DOHH2 (cell line): ENCODE measurements around the gene COL8A2.

Experiments
- H3F3A ChIP-seq: fragments of 200-600 bp; sonication (generic), shearing (Covaris generic); 2 replicates; pipeline ENCODE4 v1.6.0; 2016; ENCODE audit warnings: antibody characterized with exemption, mild to moderate bottlenecking; ENCODE audit not compliant: control insufficient read depth, insufficient read depth
- H3K27ac ChIP-seq: fragments of 200-600 bp; sonication (generic); 2 replicates; pipeline ENCODE4 v1.5.1; 2014; ENCODE audit warnings: low read depth, mild to moderate bottlenecking, low read length, moderate library complexity
- H3K27me3 ChIP-seq: fragments of 200-600 bp; sonication (generic); 2 replicates; pipeline ENCODE4 v1.6.1; 2014; ENCODE audit warnings: mild to moderate bottlenecking, low read length, mixed read lengths; ENCODE audit not compliant: control insufficient read depth
- H3K36me3 ChIP-seq: fragments of 200-600 bp; sonication (generic); 2 replicates; pipeline ENCODE4 v1.6.1; 2014; ENCODE audit warnings: mild to moderate bottlenecking, low read length, moderate library complexity, mixed read lengths; ENCODE audit not compliant: control insufficient read depth
- H3K4me1 ChIP-seq: fragments of 200-600 bp; sonication (generic); 2 replicates; pipeline ENCODE4 v1.6.1; 2014; ENCODE audit warnings: mild to moderate bottlenecking, low read length, mixed read lengths; ENCODE audit not compliant: control insufficient read depth
- H3K4me2 ChIP-seq: fragments of 200-600 bp; sonication (generic); 2 replicates; pipeline ENCODE4 v1.6.0; 2014; ENCODE audit warnings: mild to moderate bottlenecking, low read length, moderate library complexity
- H3K4me3 ChIP-seq: fragments of 200-600 bp; sonication (generic); 2 replicates; pipeline ENCODE4 v1.5.1; 2014; ENCODE audit warnings: mild to moderate bottlenecking, low read length, mixed read lengths
- H3K79me2 ChIP-seq: fragments of 200-600 bp; sonication (generic); 2 replicates; pipeline ENCODE4 v1.6.1; 2014; ENCODE audit warnings: mild to moderate bottlenecking, low read length, mixed read lengths; ENCODE audit not compliant: control insufficient read depth
- H3K9me2 ChIP-seq: fragments of 200-600 bp; sonication (generic); replicated peaks from 2 replicates; pipeline ENCODE4 v1.6.1; 2014; ENCODE audit warnings: mild to moderate bottlenecking, low read length, mixed read lengths; ENCODE audit not compliant: control insufficient read depth
- H3K9me3 ChIP-seq: fragments of 200-600 bp; sonication (generic); 2 replicates; pipeline ENCODE4 v1.6.1; 2014; ENCODE audit warnings: antibody characterized with exemption, low read length, mixed read lengths; ENCODE audit not compliant: control insufficient read depth, insufficient read depth
- H4K20me1 ChIP-seq: fragments of 200-600 bp; sonication (generic); 2 replicates; pipeline ENCODE4 v1.6.0; 2014; ENCODE audit warnings: low read depth, mild to moderate bottlenecking, antibody characterized with exemption, low read length, moderate library complexity; ENCODE audit not compliant: control insufficient read depth, insufficient read depth
- CTCF ChIP-seq: fragments of 200-600 bp; sonication (generic); IDR thresholded peaks from one replicate; pipeline ENCODE4 v1.5.1; 2014; ENCODE audit warnings: antibody characterized with exemption, mild to moderate bottlenecking, low read depth, low read length; ENCODE audit not compliant: poor library complexity, severe bottlenecking
- EZH2phosphoT487 ChIP-seq: fragments of 200-600 bp; sonication (generic); IDR thresholded peaks from 2 replicates; pipeline ENCODE4 v1.6.1; 2017; ENCODE audit warnings: borderline replicate concordance, mild to moderate bottlenecking, antibody characterized with exemption, low read length, moderate library complexity, mixed read lengths

Gene COL8A2

DNA sequence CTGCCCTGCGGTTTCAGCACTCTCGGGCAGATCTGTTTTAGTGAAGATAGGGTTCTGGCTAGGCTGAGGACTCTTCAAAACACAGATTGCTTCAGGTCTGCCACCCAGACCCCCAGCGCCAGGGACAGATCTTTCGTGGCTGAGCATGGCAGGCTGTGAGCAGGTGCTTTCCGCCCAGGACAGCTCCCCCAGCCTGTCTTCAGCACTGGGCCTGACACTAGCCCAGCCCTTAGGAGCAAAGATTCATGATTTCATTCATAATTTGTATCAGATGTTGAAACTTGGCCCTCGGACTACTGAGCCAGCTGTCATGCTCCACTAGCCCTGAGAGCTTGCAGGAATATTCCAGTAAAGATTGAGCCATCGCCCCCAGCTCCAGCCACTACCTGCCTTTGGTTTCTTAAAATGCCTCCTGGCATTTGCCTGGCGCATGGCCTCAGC, 30.4 kb downstream of the COL8A2 start:
- Histone ChIP-seq H3F3A (peaks cover 11% of the 10 kb centered on the region), H3K79me2 (peaks cover 17% of the 10 kb centered on the region), H3K27ac (no peak overlapping the region), H3K9me3 (no peaks in the 10 kb centered on the region), H3K4me1 (peaks cover 8% of the 10 kb centered on the region), H3K4me3 (no peak overlapping the region), H4K20me1 (no peaks in the 10 kb centered on the region), H3K27me3 (no peaks in the 10 kb centered on the region), H3K36me3 (peaks cover 56% of the 10 kb centered on the region), H3K9me2 (no peaks in the 10 kb centered on the region), H3K4me2 (no peak overlapping the region)
- TF ChIP-seq EZH2phosphoT487 (no peak), CTCF (no peak)

GRCh38 chr1:36093929-36094328, 31.1 kb downstream of the COL8A2 start:
- Histone ChIP-seq H3K9me2 (no peaks in the 10 kb centered on the region), H3F3A (peaks cover 11% of the 10 kb centered on the region), H3K79me2 (peaks cover 24% of the 10 kb centered on the region), H3K27ac (no peak overlapping the region), H3K4me2 (no peak overlapping the region), H3K4me1 (peaks cover 9% of the 10 kb centered on the region), H3K4me3 (no peak overlapping the region), H3K36me3 (peaks cover 61% of the 10 kb centered on the region), H4K20me1 (no peaks in the 10 kb centered on the region), H3K27me3 (no peaks in the 10 kb centered on the region), H3K9me3 (no peaks in the 10 kb centered on the region)
- TF ChIP-seq CTCF (no peak), EZH2phosphoT487 (no peak)

- no peak for TF ChIP-seq EZH2phosphoT487
- Histone ChIP-seq H3K79me2 (peaks cover 26% of the 10 kb centered on the region), H3K4me2 (no peak overlapping the region), H3K4me3 (no peak overlapping the region), H3K4me1 (peaks cover 12% of the 10 kb centered on the region), H3K27me3 (no peaks in the 10 kb centered on the region), H3F3A (peaks cover 11% of the 10 kb centered on the region), H3K36me3 (peaks cover 63% of the 10 kb centered on the region), H3K9me3 (no peaks in the 10 kb centered on the region), H4K20me1 (no peaks in the 10 kb centered on the region), H3K9me2 (no peaks in the 10 kb centered on the region), H3K27ac (no peak overlapping the region)
Observed at GRCh38 chr1:36093226-36093625, 31.8 kb downstream of the COL8A2 start.

- no peak overlapping the region for H3K27ac ChIP-seq
- H3F3A ChIP-seq: peaks cover 11% of the 10 kb centered on the region
- peaks cover 14% of the 10 kb centered on the region for H3K4me1 ChIP-seq
- no peaks in the 10 kb centered on the region for H4K20me1 ChIP-seq
- peaks cover 63% of the 10 kb centered on the region for H3K36me3 ChIP-seq
- H3K4me3 ChIP-seq: no peak overlapping the region
- H3K79me2 ChIP-seq: peaks cover 26% of the 10 kb centered on the region
- H3K9me3 ChIP-seq: no peaks in the 10 kb centered on the region
- H3K4me2 ChIP-seq: no peak overlapping the region
- no peak for TF ChIP-seq CTCF
- no peak for TF ChIP-seq EZH2phosphoT487
- H3K9me2 ChIP-seq: no peaks in the 10 kb centered on the region
- H3K27me3 ChIP-seq: no peaks in the 10 kb centered on the region
Observed at GRCh38 chr1:36092798-36093185, 32.2 kb downstream of the COL8A2 start.
